NCI-H2196 (cell line): Measurements from ENCODE around the gene CLIP1.
"Not testable (repeated sequence)": the region's sequence is repeated elsewhere in the genome, so short reads cannot be mapped to it uniquely, and the experiment has no call there.

Experiments used
- DNase-seq: peaks from one replicate; lab custom pipeline; 2025; ENCODE audit not compliant: unreplicated experiment; lab: John Stamatoyannopoulos, UW

Gene CLIP1

GRCh38 chr12:122399592-122400373 lies 22.7 kb downstream of the CLIP1 start:
- peak; percentile 71 for DNase-seq

- peak; percentile 30 for DNase-seq
Observed at GRCh38 chr12:122399254-122399591, 23.2 kb downstream of the CLIP1 start.

- DNase-seq: not testable (repeated sequence)
Observed at GRCh38 chr12:122397981-122398380, 24.5 kb downstream of the CLIP1 start.

GRCh38 chr12:122395319-122395718 lies 27.1 kb downstream of the CLIP1 start:
- DNase-seq: no peak

- no peak for DNase-seq
Observed at GRCh38 chr12:122394626-122395194, 27.8 kb downstream of the CLIP1 start.

GRCh38 chr12:122393817-122394216 lies 28.7 kb downstream of the CLIP1 start:
- DNase-seq: no peak

GRCh38 chr12:122392411-122392810 lies 30.1 kb downstream of the CLIP1 start:
- DNase-seq: no peak

- no peak for DNase-seq
Observed at GRCh38 chr12:122389677-122390076, 32.8 kb downstream of the CLIP1 start.

GRCh38 chr12:122387887-122388286 lies 34.6 kb downstream of the CLIP1 start:
- DNase-seq: no peak

- DNase-seq: no peak
Observed at GRCh38 chr12:122385171-122386016, 37.1 kb downstream of the CLIP1 start.

- no peak for DNase-seq
Observed at GRCh38 chr12:122382919-122383350, 39.5 kb downstream of the CLIP1 start.

GRCh38 chr12:122381021-122381420 lies 41.4 kb downstream of the CLIP1 start:
- no peak for DNase-seq

GRCh38 chr12:122376751-122377150 lies 45.7 kb downstream of the CLIP1 start:
- DNase-seq: not testable (repeated sequence)

GRCh38 chr12:122374707-122375106 lies 47.8 kb downstream of the CLIP1 start:
- no peak for DNase-seq

GRCh38 chr12:122371475-122372045 lies 50.9 kb downstream of the CLIP1 start:
- DNase-seq: no peak

- peak; percentile 55 for DNase-seq
Observed at GRCh38 chr12:122368361-122369073, 54.0 kb downstream of the CLIP1 start.

GRCh38 chr12:122367632-122368031 lies 54.8 kb downstream of the CLIP1 start:
- not testable (repeated sequence) for DNase-seq

- peak; percentile 59 for DNase-seq
Observed at GRCh38 chr12:122366685-122367475, 55.6 kb downstream of the CLIP1 start.

- DNase-seq: not testable (repeated sequence)
Observed at GRCh38 chr12:122365226-122365625, 57.2 kb downstream of the CLIP1 start.

- no peak for DNase-seq
Observed at GRCh38 chr12:122363782-122364181, 58.7 kb downstream of the CLIP1 start.
